GM12878 (cell line): ENCODE measurements around the gene TRDN. TPM values are rescaled to one million over a fixed set of nuclear protein-coding genes. Genes with fewer than 3 reads are reported as not detected.

ENCODE experiments used
- ATAC-seq: fragments of 200-7000 bp; cut with Tn5 transposase; 3 replicates; pipeline ENCODE4 v1.9.1; 2020; ENCODE audit warnings: mild to moderate bottlenecking, moderate library complexity
- BruUV-seq: library from RNA; stranded (reverse); fragments of 400-500 nt; replicated peaks from 2 replicates; lab custom pipeline; 2021; lab: Mats Ljungman, UMichigan
- CTCF ChIA-PET: fragments of 300-600 bp; sonication (Branson Sonifier 250); formaldehyde crosslinking; extraction: SDS; loops from one replicate; lab custom pipeline; 2021; ENCODE audit warnings: inconsistent platforms; lab: Yijun Ruan, JAX
- POLR2A ChIA-PET: fragments of 350-600 bp; formaldehyde crosslinking; extraction: SDS; loops from one replicate; lab custom pipeline; 2021; ENCODE audit warnings: inconsistent platforms; lab: Charles Lee
- RAD21 ChIA-PET: fragments of 300-600 bp; sonication (Branson Sonifier 250); formaldehyde crosslinking; loops from one replicate; lab custom pipeline; 2023; ENCODE audit warnings: antibody characterized with exemption; ENCODE audit not compliant: unreplicated experiment; lab: Charles Lee
- SMC1A ChIA-PET: fragments of 300-600 bp; sonication (Branson Sonifier 250); formaldehyde crosslinking; loops from one replicate; lab custom pipeline; 2023; ENCODE audit not compliant: unreplicated experiment, uncharacterized antibody; lab: Charles Lee
- DNase-seq: peaks from one replicate; pipeline ENCODE4 v3.0.0-alpha.2; 2011; ENCODE audit warnings: low read depth, low spot score
- FAIRE-seq: peaks from 3 replicates; lab custom pipeline; 2011; peaks lifted over from hg19 to GRCh38; lab: Jason Lieb, UNC
- H2AFZ ChIP-seq: 2 replicates; pipeline ENCODE4 v1.6.0; 2011; ENCODE audit warnings: low read depth, low read length, control low read depth; ENCODE audit not compliant: control insufficient read depth
- H3K27ac ChIP-seq: 2 replicates; pipeline ENCODE4 v1.5.1; 2011; ENCODE audit warnings: control low read depth; ENCODE audit not compliant: control insufficient read depth, insufficient read depth
- H3K27me3 ChIP-seq, 2 experiments: replicated peaks in 1 of 2; 2 replicates each; pipeline versions ENCODE4 v1.6.0 to v1.6.1; 2011; ENCODE audit warnings: low read length in 1 of 2; ENCODE audit not compliant: control insufficient read depth in 2 of 2, insufficient read depth in 2 of 2
- H3K36me3 ChIP-seq, 2 experiments: 2 replicates each; pipeline ENCODE4 v1.5.1; 2011; ENCODE audit warnings: low read length in 1 of 2; ENCODE audit not compliant: control insufficient read depth in 2 of 2, insufficient read depth in 2 of 2
- H3K4me1 ChIP-seq: 2 replicates; pipeline ENCODE4 v1.6.1; 2011; ENCODE audit warnings: mild to moderate bottlenecking, low read length, moderate library complexity, mixed read lengths; ENCODE audit not compliant: control insufficient read depth, insufficient read depth
- H3K4me2 ChIP-seq: 2 replicates; pipeline ENCODE4 v1.6.0; 2011; ENCODE audit warnings: control low read depth; ENCODE audit not compliant: control insufficient read depth, insufficient read depth
- H3K4me3 ChIP-seq: fragments of 200-600 bp; sonication (generic); 2 replicates; pipeline ENCODE4 v1.5.1; 2016
- H3K79me2 ChIP-seq: 2 replicates; pipeline ENCODE4 v1.6.0; 2011; ENCODE audit warnings: low read length; ENCODE audit not compliant: control insufficient read depth, insufficient read depth
- H3K9ac ChIP-seq: 2 replicates; pipeline ENCODE4 v1.8.0; 2011; ENCODE audit warnings: low read length, control low read depth, mixed read lengths; ENCODE audit not compliant: control insufficient read depth, insufficient read depth
- H3K9me3 ChIP-seq: replicated peaks from 3 replicates; pipeline ENCODE4 v1.5.1; 2011; ENCODE audit warnings: mild to moderate bottlenecking, low read length; ENCODE audit not compliant: control insufficient read depth, insufficient read depth
- H4K20me1 ChIP-seq: 2 replicates; pipeline ENCODE4 v1.6.0; 2011; ENCODE audit not compliant: control insufficient read depth, insufficient read depth
- MTA3 ChIP-seq: IDR thresholded peaks from 2 replicates; pipeline ENCODE4 v1.6.1; 2012; ENCODE audit warnings: low read length, inconsistent platforms, borderline replicate concordance
- STAT3 ChIP-seq: IDR thresholded peaks from 2 replicates; pipeline ENCODE4 v1.6.1; 2011; ENCODE audit warnings: low read depth, low read length, improper control_type of control experiment
- WGBS: methylation state at CpG from one replicate; pipeline ENCODE4 v1.1.6; 2016; ENCODE audit warnings: low lambda C conversion rate; ENCODE audit not compliant: insufficient replicate concordance, insufficient coverage; ENCODE audit errors: missing lambda C conversion rate; 5-methylcytosine and 5-hydroxymethylcytosine counted together
- in situ Hi-C: fragments of 300-500 bp; cut with MboI; formaldehyde crosslinking; loops from 9 replicates; pipeline ENCODE4 v1.14.3; 2018; ENCODE audit warnings: mixed read lengths
- intact Hi-C: fragments of 100-400 bp; cut with micrococcal nuclease; formaldehyde crosslinking; loops from one replicate; pipeline ENCODE4 v1.14.2; 2022; ENCODE audit not compliant: unreplicated experiment
- polyA plus RNA-seq, 11 experiments: library from polyadenylated mRNA; depleted of rRNA in 4 of 11; unstranded in 6 of 11; stranded (reverse) in 5 of 11; fragments of >200 nt; fragmentation: Nextera tagmentation in 4 of 11; fragmentation: Illumina TruSeq in 1 of 11; extraction: Ambion mirVana in 4 of 11; extraction: Trizol in 1 of 11; gene quantifications; 1 replicate in 1 of 11; 2 replicates in 10 of 11; pipeline versions ENCODE4 v1.2.1 to v1.2.3, GENCODE V29; 2011 to 2016; ENCODE audit warnings: inconsistent platforms in 2 of 11, missing spikeins in 2 of 11, low read depth in 1 of 11
- total RNA-seq, 4 experiments: library from RNA; depleted of rRNA in 3 of 4; stranded (reverse); fragments of >200 nt in 3 of 4; fragmentation: Illumina TruSeq in 1 of 4; extraction: Trizol in 1 of 4; gene quantifications; 2 replicates each; pipeline versions ENCODE4 v1.2.1 to v1.2.3, GENCODE V29; 2013 to 2021
- TF ChIP-seq, protein P1 (sequence below): IDR thresholded peaks from 2 replicates; pipeline ENCODE4 v1.6.1; 2011; ENCODE audit warnings: mild to moderate bottlenecking, low read depth, low read length, moderate library complexity; ENCODE audit not compliant: insufficient replicate concordance
- TF ChIP-seq, protein P2 (sequence below): fragments of 450-650 bp; formaldehyde crosslinking; IDR thresholded peaks from 2 replicates; pipeline ENCODE4 v1.5.0; 2022; ENCODE audit warnings: mild to moderate bottlenecking, missing genetic modification characterization

Gene TRDN
- total and polyA plus RNA-seq, 10 of the 15 experiments (the other 5 are each of a cell fraction or from before 2014, with no cell fraction given), result not detected

DNA sequence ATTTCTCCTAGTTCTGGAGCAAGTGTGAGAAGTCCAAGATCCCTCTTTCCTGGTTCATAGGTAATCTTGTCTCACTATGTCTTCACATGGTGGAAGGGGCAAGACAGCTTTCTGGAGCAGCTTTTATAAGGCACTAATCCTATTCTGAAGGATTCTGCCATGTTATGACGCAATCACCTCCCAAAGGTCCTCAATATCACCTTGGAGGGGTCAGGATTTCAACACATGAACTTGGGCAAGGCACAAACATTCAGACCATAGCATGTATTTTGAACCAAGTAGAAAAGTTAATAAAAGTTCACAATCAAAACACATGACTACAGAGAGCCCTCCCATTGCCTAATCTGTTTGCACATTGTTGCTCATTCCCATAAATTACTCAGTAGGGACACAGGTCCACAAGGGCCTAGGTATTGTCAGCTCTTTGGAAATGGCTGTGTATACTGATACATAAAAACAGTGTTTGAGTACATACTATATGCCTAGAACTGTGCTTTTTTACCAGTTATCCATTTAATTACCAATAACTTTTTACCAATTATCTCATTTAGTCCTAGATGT is 11.3 kb upstream of the TRDN start:
- no peaks in the 10 kb centered on the region for H3K9me3 ChIP-seq
- no TSS peak for BruUV-seq

More for the DNA sequence above, 11.3 kb upstream of the TRDN start:
- H3K9ac ChIP-seq, result no peak overlapping the region
- ChIA-PET CTCF (interaction anchor here (1.0 kb wide), 1 partner anchor 9 kb away, joined by 3 read pairs; no protein-coding TSS in a partner anchor), POLR2A (no interaction called here), RAD21 (no interaction called here), SMC1A (no interaction called here)
- DNase-seq, result no peak
- H3K36me3 ChIP-seq, result no peaks in the 10 kb centered on the region
- intact Hi-C loops (no loop called here), in situ Hi-C loops (no loop called here)
- H4K20me1 ChIP-seq, result no peaks in the 10 kb centered on the region
- no peak overlapping the region for H3K27ac ChIP-seq
- FAIRE-seq, result no peak
- no peak overlapping the region for H2AFZ ChIP-seq
- no peak overlapping the region for H3K4me2 ChIP-seq
- no peak overlapping the region for H3K4me3 ChIP-seq
- H3K79me2 ChIP-seq, result no peaks in the 10 kb centered on the region
- H3K4me1 ChIP-seq, result no peaks in the 10 kb centered on the region
- 0% methylated on average over 1 of the region's 1 CpG for WGBS
- no peaks in the 10 kb centered on the region for H3K27me3 ChIP-seq
- ATAC-seq, result no peak
- no peak for TF ChIP-seq MTA3
- TF ChIP-seq, protein P1, sequence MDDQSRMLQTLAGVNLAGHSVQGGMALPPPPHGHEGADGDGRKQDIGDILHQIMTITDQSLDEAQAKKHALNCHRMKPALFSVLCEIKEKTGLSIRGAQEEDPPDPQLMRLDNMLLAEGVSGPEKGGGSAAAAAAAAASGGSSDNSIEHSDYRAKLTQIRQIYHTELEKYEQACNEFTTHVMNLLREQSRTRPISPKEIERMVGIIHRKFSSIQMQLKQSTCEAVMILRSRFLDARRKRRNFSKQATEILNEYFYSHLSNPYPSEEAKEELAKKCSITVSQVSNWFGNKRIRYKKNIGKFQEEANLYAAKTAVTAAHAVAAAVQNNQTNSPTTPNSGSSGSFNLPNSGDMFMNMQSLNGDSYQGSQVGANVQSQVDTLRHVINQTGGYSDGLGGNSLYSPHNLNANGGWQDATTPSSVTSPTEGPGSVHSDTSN, result no peak
- TF ChIP-seq, protein P2, sequence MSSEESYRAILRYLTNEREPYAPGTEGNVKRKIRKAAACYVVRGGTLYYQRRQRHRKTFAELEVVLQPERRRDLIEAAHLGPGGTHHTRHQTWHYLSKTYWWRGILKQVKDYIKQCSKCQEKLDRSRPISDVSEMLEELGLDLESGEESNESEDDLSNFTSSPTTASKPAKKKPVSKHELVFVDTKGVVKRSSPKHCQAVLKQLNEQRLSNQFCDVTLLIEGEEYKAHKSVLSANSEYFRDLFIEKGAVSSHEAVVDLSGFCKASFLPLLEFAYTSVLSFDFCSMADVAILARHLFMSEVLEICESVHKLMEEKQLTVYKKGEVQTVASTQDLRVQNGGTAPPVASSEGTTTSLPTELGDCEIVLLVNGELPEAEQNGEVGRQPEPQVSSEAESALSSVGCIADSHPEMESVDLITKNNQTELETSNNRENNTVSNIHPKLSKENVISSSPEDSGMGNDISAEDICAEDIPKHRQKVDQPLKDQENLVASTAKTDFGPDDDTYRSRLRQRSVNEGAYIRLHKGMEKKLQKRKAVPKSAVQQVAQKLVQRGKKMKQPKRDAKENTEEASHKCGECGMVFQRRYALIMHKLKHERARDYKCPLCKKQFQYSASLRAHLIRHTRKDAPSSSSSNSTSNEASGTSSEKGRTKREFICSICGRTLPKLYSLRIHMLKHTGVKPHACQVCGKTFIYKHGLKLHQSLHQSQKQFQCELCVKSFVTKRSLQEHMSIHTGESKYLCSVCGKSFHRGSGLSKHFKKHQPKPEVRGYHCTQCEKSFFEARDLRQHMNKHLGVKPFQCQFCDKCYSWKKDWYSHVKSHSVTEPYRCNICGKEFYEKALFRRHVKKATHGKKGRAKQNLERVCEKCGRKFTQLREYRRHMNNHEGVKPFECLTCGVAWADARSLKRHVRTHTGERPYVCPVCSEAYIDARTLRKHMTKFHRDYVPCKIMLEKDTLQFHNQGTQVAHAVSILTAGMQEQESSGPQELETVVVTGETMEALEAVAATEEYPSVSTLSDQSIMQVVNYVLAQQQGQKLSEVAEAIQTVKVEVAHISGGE (CRISPR knock-in tag), result no peak
- no peak for TF ChIP-seq STAT3
